GM19043 (cell line): ENCODE data around the gene VEZF1.
"Not testable (repeated sequence)": the region's sequence is repeated elsewhere in the genome, so short reads cannot be mapped to it uniquely, and the experiment has no call there.

ENCODE experiments used
- ATAC-seq: cut with Tn5 transposase; IDR thresholded peaks from one replicate; pipeline ENCODE4 v1.9.1; 2021; ENCODE audit warnings: low read depth; ENCODE audit not compliant: unreplicated experiment

VEZF1 gene

DNA sequence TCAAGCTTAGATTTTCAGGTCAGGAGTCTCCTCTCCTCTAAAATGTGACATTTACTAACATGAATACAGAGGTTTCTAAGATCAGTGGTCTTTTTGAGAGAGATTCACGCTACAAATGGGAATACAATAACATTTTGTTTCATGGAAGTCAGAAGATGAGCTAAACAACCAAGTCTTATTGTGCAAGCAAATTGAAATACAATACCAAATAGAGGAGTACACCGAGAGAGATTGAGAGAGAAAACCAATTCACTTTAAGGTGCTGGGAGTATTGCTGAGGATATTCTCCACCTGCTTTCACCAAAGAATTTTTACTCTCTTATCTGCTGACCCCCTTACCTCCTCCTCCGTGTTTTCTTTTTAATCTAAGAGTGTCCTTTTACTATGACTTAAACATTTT lies 11.5 kb downstream of the VEZF1 start:
- no peak for ATAC-seq

- no peak for ATAC-seq
Observed at GRCh38 chr17:57975044-57975443, 13.0 kb downstream of the VEZF1 start.

- not testable (repeated sequence) for ATAC-seq
Observed at GRCh38 chr17:57974053-57974824, 13.8 kb downstream of the VEZF1 start.

DNA sequence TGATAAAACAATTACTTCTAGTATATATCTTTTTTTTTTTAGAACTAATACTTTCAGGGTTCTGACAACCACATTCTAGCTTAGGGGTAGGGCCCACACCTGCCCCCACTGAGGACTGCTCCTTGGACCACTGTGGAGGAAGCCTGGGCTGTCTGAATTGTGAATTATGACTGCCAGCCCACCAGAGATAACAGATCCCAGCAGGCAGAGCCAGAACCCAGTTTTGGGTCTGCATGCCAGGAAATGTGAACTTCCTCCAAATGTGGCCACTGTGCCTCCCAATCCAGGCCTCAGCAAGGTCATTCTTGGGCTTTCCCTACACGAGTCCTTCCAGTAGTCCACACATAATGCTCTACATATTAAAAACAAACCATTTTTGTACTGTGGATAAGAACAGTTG lies 15.9 kb downstream of the VEZF1 start:
- no peak for ATAC-seq

- no peak for ATAC-seq
Observed at GRCh38 chr17:57971572-57971971, 16.5 kb downstream of the VEZF1 start.

GRCh38 chr17:57970710-57971109 lies 17.3 kb downstream of the VEZF1 start:
- ATAC-seq = no peak

- ATAC-seq = no peak
Observed at GRCh38 chr17:57968456-57968855, 19.6 kb downstream of the VEZF1 start.

DNA sequence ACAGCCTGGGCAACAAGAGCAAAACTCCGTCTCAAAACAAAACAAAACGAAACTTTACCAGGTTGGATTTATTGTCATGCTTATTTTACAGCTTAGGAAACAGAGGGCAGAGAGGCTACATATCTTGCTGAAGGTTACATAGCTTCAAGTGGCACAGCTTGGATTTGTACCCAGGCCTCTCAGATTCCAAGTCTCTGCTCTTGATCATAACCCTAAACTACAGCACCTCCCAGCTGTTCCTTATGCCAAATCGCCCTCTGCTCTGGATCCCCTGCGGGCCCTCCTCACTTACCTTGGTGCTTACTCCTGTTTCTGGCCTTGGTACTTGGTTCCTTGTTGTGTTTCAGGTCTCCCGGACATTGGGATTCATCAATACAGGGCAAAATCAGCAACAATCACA lies 21.2 kb downstream of the VEZF1 start:
- ATAC-seq = no peak

DNA sequence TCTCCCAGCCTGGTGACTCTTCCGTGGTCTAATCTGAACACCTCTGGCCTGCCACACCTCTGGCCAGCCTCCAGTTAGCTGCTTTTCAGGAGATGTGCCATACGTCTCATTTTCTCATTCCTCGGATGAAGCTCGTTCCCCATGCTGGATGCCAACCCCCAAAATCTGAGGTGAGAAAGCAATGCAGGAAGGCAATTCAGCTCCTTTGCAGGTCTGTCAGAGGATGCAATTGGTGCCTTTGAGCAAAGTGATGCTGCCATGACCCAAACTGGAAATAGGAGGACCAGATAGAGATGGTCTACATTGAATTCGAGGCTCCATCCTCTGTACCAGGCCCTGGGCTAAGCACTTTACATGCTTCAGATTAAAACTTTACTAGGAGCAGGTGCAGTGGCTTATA lies 21.8 kb downstream of the VEZF1 start:
- ATAC-seq = no peak

DNA sequence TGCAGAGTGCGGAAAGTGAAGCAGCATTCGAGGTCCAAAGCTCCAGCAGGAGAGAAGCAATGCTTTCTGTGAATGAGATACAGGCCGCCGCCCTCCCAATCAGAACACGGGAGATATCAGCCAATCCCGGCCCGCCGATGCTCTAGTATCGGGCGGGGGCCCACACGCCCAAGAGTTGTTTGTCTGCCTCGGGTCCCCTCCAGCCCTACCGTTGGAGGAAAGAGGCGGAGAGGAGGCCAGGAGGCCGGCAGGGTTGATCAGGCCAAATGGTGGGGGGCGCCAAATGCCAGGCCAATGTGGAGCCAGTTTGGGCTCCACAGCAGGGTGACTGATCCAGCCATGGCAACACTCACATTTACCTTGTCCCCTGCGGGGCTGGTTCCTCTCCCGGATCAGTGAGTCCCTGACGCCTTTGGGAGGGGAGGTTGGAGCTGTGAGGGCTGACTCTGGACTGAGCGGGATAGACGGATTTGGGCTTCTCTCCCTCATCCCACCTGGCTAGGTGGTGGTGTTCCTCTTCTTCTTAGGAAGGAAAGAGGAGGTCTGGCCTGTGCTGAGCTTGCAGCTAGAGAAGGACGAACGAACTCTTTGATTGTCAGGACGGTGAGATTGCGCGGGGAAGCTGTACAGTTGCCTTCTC lies 22.4 kb downstream of the VEZF1 start:
- ATAC-seq = no peak

GRCh38 chr17:57963149-57963511 lies 24.9 kb downstream of the VEZF1 start:
- ATAC-seq = no peak

GRCh38 chr17:57962279-57963148 lies 25.5 kb downstream of the VEZF1 start:
- ATAC-seq = no peak

DNA sequence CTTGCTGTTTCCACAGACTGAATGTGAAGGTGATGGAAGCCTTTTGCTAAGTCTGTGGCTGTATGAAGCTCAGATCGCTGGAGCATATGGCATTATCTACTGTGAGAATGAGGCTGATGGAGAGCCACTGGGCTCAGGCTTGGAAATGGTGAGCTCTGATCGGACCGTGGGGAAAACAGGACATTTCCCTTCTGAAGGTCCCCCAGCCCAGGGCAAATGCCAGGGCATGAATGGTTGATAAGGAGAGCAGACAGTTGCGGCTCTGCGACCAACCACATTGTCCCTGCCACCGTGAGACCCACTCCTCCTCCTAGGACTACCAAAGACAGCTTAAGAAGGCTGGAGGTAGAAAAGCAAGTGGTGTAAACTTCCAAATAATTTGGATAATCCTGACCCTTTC lies 28.1 kb downstream of the VEZF1 start:
- ATAC-seq = no peak

DNA sequence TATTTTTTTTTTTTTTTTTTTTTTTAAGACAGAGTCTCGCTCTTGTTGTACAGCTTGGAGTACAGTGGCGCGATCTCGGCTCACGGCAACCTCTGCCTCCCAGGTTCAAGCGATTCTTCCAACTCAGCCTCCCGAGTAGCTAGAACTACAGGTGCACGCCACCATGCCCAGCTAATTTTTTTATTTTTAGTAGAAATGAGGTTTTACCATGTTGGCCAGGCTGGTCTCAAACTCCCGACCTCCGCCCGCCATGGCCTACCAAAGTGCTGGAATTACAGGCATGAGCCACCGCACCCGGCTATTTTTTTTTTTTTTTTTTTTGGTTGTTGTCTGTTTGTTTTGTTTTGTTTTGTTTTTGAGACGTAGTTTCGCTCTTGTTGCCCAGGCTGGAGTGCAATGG lies 29.7 kb downstream of the VEZF1 start:
- ATAC-seq = not testable (repeated sequence)

DNA sequence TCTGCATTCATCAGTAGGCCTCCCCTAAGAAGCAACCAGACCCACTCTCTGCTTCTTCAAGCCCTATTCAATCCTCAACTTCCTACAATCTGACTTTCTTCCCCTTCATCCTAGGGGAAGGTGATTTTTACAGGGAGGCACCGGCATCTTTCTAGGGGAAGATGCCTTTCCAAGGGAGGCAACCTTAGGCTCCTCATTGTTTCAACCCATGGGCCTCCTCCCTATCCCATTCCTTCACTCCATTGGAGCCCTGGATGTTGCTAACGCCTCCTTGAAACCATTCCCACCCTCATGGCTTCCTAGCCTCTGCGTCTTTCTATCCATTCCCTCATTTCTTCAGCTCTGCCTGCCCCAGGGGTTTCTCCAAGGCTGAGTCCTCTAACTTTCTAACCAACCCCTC lies 30.2 kb downstream of the VEZF1 start:
- no peak for ATAC-seq

GRCh38 chr17:57957120-57957850 lies 30.8 kb downstream of the VEZF1 start:
- no peak for ATAC-seq

DNA sequence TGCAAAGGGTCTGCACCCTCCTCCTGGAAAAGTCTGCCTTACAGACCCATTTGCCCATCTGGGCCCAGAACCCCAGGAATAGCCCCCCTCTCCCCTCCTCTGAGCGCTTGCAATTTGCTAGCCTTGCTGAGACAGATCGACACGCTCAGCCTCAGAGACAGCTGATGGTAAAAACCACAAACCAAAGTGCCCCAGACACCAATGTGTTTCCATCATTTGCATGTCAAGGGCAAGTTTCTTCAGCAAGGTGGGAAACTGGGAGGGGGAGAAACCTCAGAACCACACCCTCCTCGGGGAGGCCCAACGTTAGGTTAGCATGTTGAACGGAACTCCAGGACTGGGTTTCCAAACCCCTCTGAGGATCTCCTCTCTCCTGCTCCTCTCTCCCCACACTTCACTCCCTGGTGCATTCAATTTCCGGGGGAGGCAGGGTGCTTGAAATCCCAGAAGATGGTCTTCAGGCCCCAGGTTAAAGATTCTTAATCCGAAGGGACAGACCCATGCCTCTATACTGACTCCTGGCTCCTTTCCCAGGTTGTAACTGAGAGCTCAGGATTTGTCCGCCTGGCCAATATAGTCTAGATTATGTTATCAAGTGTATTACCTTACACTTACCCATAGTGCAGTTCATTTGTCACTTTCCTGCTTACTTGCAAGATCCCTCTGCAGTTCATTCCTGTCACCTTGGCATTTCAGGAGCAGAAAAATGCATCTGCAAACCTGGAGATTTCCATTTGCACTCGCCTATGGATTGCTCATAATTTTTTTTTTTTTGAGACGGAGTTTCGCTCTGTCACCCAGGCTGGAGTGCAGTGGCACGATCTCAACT lies 31.5 kb downstream of the VEZF1 start:
- ATAC-seq = no peak

- ATAC-seq = peak; percentile 54
Observed at GRCh38 chr17:57955183-57955931, 32.7 kb downstream of the VEZF1 start, which contains the start of gene CUEDC1. TSS of gene CUEDC1 (minus strand) at chr17:57955412. CDS start at chr17:57885564, 69,848 bp downstream.
